HFF-Myc (cell line): Measurements from ENCODE around the gene DOCK3.
A peak's percentile ranks its signal among the peaks of the same experiment; 100 is the strongest.

Source experiments
- DNase-seq: peaks from one replicate; pipeline ENCODE4 v3.0.0-alpha.2; 2011; ENCODE audit warnings: low read depth; ENCODE audit errors: extremely low read depth
- H3K4me3 ChIP-seq: replicated peaks from 2 replicates; pipeline ENCODE4 v1.5.1; 2011; ENCODE audit warnings: low read depth, mild to moderate bottlenecking, control low read depth, low read length
- TF ChIP-seq, protein P1 (sequence below): IDR thresholded peaks from 2 replicates; pipeline ENCODE4 v1.5.1; 2012; ENCODE audit warnings: mild to moderate bottlenecking, low read depth, low read length, control low read depth; ENCODE audit errors: missing control alignments

The DOCK3 gene

DNA sequence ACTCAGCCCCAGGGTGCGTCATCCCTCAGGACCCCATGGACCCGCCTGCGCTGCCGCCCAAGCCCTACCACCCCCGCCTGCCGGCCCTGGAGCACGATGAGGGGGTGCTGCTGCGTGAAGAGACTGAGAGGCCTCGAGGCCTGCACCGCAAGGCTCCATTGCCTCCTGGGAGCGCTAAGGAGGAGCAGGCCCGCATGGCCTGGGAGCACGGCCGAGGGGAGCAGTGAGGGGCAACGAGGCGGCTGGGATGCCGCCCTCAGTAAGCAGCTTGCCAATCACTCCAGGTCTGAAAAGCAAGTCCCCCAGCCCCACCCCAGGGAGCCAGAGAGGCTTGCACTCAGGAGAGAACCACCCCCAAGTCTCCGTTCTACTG, 706.6 kb downstream of the DOCK3 start:
- TF ChIP-seq, protein P1, sequence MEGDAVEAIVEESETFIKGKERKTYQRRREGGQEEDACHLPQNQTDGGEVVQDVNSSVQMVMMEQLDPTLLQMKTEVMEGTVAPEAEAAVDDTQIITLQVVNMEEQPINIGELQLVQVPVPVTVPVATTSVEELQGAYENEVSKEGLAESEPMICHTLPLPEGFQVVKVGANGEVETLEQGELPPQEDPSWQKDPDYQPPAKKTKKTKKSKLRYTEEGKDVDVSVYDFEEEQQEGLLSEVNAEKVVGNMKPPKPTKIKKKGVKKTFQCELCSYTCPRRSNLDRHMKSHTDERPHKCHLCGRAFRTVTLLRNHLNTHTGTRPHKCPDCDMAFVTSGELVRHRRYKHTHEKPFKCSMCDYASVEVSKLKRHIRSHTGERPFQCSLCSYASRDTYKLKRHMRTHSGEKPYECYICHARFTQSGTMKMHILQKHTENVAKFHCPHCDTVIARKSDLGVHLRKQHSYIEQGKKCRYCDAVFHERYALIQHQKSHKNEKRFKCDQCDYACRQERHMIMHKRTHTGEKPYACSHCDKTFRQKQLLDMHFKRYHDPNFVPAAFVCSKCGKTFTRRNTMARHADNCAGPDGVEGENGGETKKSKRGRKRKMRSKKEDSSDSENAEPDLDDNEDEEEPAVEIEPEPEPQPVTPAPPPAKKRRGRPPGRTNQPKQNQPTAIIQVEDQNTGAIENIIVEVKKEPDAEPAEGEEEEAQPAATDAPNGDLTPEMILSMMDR: no peak
- H3K4me3 ChIP-seq: no peak overlapping the region
- no peak for DNase-seq

DNA sequence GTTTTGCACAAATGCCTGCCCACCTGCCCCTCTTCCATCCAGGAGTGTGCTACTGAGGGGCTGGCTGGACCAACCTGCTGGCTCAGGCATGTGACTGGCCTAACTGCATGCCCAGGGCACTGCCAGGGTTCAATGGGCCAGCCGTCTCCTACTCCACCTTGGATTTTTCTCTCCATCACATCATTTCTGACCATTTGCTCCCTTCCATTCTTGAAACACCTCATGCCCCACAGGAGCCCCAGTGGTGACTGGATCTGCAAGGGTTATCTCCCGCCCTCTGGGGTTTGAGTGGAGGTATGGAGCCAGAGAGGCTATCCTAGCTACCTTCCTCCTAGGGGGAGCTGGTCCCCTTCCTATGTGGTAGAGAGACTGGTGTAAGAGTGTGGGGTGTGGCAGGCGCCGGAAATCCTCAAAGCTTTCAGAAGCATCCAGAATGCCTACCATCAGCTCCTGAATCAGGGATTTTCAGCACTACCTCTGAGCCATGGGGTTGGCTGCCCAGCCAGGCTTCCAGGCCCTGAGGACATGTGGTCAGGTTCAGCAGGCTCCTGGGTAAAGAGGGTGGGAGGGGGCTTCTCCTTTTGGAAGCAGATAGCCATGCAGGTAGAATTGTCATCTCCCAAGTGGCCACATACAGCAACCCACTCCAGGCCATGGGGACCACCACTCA, 707.5 kb downstream of the DOCK3 start:
- H3K4me3 ChIP-seq: no peak overlapping the region
- DNase-seq: no peak
- TF ChIP-seq, protein P1: no peak

DNA sequence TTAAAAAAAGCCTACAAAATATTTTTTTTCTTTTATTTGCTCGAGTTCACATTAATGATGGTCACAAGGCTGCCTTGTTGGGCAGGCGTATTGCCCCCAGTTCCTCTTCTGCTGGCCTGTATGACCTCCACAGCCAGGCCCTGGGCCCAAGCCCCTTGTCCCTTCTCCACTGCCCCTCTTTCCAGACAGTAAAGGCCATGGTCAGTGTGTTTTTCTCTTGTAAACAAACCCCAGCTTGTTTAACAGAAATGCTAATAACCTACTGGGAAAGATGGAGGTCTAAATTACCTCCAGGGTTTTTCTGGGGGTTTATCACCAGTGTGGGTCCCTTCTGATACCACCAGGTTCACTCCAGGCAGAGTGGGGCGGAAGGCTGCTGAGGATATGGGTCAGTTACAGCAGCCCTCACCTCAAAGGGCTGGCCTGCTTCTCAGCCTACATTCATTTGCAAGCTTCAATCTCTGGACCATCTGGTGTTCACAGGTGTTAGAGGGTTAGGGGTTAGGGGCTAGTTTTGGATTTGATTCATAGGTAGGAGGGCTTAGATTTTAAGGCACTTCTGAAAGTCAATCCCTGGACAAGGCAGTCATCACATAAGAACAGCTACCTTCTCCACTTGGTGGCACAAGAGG, 708.3 kb downstream of the DOCK3 start:
- no peak for DNase-seq
- TF ChIP-seq, protein P1: no peak
- H3K4me3 ChIP-seq: peak overlapping the region; percentile 97

DNA sequence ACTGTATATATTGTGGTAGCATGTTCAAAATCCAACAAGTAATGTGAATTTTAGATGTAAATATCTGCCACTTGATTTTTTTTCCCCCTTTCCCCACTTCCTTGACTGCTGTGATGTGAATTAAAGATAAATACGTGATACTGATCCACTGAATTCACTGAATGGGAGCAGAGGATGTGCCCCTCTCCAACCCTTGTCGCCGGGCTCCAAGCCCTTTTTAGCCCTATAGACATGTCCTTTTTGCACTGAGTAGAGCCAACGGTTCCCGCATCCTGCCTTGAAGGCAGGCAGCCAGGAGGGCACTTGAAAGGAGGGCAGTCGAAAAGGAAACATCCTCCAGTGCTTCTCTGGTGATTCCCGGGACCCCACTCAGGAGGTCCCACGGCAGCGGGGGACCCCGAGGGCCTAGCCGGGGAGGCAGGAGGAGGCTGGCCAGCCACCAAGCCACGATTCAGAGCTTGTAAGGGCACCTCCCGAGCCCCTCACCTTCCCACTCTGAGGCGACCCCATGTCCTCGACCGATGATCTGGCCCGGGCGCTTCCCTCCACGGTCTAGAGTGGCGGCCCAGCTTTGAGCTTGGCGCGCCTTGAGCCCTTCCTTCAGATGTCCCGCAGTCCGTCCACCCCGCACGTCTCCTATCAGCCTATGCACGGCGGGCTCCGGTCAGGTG, 709.5 kb downstream of the DOCK3 start:
- TF ChIP-seq, protein P1: no peak
- peak overlapping the region; percentile 97 for H3K4me3 ChIP-seq
- DNase-seq: no peak

DNA sequence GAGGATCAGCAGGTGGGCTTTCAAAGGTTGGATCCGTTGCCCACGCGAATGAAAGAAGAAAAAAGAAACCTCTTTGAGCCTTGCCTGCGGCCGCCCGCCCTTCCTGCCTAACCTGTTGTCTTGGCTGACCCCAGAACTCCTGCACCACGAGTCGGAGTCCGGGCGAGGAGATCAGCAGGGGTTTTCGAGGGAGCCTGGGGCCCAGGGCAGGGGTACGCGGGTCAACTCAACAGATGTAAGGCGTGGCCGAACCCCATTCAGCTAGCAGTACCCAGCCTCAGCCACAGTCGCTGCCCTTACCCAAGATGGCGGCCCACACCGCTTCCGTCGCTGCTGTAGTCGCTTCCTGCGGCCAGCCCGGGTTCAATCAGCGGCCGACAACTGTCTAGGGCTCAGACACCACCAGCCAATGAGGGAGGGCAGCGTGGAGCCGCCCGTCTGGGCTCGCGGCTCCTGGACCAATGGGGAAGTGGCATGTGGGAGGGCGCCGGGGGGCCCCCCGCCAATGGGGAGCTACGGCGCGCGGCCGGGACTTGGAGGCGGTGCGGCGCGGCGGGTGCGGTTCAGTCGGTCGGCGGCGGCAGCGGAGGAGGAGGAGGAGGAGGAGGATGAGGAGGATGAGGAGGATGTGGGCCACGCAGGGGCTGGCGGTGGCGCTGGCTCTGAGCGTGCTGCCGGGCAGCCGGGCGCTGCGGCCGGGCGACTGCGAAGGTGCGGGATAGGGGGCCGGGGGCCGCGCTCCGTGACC, 710.2 kb downstream of the DOCK3 start, which contains the start of gene MANF:
Gene MANF (plus strand): TSS at position 566 of the 748 bp plus-strand sequence. CDS start 52 bp downstream, at position 618.
- peak within 1 kb of the TSS; percentile 97 for H3K4me3 ChIP-seq
- TF ChIP-seq, protein P1: no peak
- peak; percentile 92 for DNase-seq

DNA sequence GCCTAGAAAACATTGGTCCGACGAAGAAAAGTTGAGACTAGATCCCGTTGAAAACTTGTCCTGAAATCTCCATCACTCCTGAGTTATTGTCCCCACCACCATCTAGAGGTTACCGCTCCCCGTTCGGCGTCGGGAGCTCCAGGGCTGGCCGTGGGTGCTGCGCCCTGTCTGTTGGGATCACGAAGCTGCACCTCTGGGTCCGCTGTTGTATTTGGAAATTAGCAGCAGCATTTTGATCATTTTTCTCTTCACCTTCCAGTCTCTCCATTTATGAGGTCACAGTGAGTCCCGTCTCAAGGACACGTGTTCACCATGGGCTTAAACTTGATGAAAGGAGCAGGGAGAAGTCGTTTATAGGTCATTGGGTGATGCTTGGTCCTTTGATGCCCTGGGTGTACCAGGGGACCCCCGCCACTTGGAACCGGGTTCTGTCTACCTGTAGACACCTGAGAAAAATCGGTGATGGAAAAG, 710.9 kb downstream of the DOCK3 start:
- peak overlapping the region; percentile 97 for H3K4me3 ChIP-seq
- no peak for DNase-seq
- TF ChIP-seq, protein P1: no peak
